OCI-LY1 (cell line): ENCODE results near the gene TBXAS1.

Experiments used
- H2AFZ ChIP-seq: fragments of 200-600 bp; sonication (generic), shearing (Covaris generic); 2 replicates; pipeline ENCODE4 v1.6.0; 2014; ENCODE audit warnings: antibody characterized with exemption, mild to moderate bottlenecking, low read length
- H3F3A ChIP-seq: fragments of 200-600 bp; sonication (generic), shearing (Covaris generic); 2 replicates; pipeline ENCODE4 v1.6.0; 2014; ENCODE audit warnings: mild to moderate bottlenecking, antibody characterized with exemption, low read length, moderate library complexity; ENCODE audit not compliant: insufficient read depth
- H3K27ac ChIP-seq: fragments of 200-600 bp; sonication (generic); 2 replicates; pipeline ENCODE4 v1.5.1; 2014; ENCODE audit warnings: low read length, mixed run types, mild to moderate bottlenecking, low read depth; ENCODE audit not compliant: poor library complexity, severe bottlenecking
- H3K27me3 ChIP-seq: fragments of 200-600 bp; sonication (generic); 2 replicates; pipeline ENCODE4 v1.6.0; 2014; ENCODE audit warnings: antibody characterized with exemption, mild to moderate bottlenecking, low read length, moderate library complexity; ENCODE audit not compliant: insufficient read depth
- H3K36me3 ChIP-seq: fragments of 200-600 bp; sonication (generic); 2 replicates; pipeline ENCODE4 v1.6.1; 2014; ENCODE audit warnings: mild to moderate bottlenecking, antibody characterized with exemption, low read length, moderate library complexity, mixed read lengths; ENCODE audit not compliant: insufficient read depth
- H3K4me1 ChIP-seq: fragments of 200-600 bp; sonication (generic); 2 replicates; pipeline ENCODE4 v1.5.1; 2014; ENCODE audit warnings: mild to moderate bottlenecking, low read length, moderate library complexity; ENCODE audit not compliant: insufficient read depth, severe bottlenecking
- H3K4me2 ChIP-seq: fragments of 200-600 bp; sonication (generic), shearing (Covaris generic); 2 replicates; pipeline ENCODE4 v1.6.1; 2014; ENCODE audit warnings: low read length
- H3K4me3 ChIP-seq: fragments of 200-600 bp; sonication (generic); 2 replicates; pipeline ENCODE4 v1.5.1; 2014; ENCODE audit warnings: low read length, low read depth, mild to moderate bottlenecking, mixed read lengths; ENCODE audit not compliant: poor library complexity, severe bottlenecking
- H3K79me2 ChIP-seq: fragments of 200-600 bp; shearing (Covaris generic); 2 replicates; pipeline ENCODE4 v1.6.1; 2016; ENCODE audit warnings: mixed run types, low read length, mixed read lengths; ENCODE audit not compliant: insufficient read depth
- H3K9ac ChIP-seq: fragments of 200-600 bp; sonication (generic), shearing (Covaris generic); 2 replicates; pipeline ENCODE4 v1.6.1; 2014; ENCODE audit warnings: mild to moderate bottlenecking, low read length, mixed read lengths
- H3K9me2 ChIP-seq: fragments of 200-600 bp; sonication (generic), shearing (Covaris generic); 2 replicates; pipeline ENCODE4 v1.6.1; 2014; ENCODE audit warnings: low read depth, mild to moderate bottlenecking, low read length, mixed read lengths
- H3K9me3 ChIP-seq: fragments of 200-600 bp; shearing (Covaris generic); 2 replicates; pipeline ENCODE4 v1.6.1; 2014; ENCODE audit warnings: low read length, mixed read lengths
- H4K20me1 ChIP-seq: fragments of 200-600 bp; sonication (generic), shearing (Covaris generic); 2 replicates; pipeline ENCODE4 v1.6.0; 2016; ENCODE audit warnings: mild to moderate bottlenecking, low read length; ENCODE audit not compliant: insufficient read depth
- EZH2 ChIP-seq: fragments of 200-600 bp; sonication (generic), shearing (Covaris generic); IDR thresholded peaks from 2 replicates; pipeline ENCODE4 v1.8.0; 2017; ENCODE audit warnings: borderline replicate concordance, mixed run types, mild to moderate bottlenecking, antibody characterized with exemption, low read length, moderate library complexity, mixed read lengths
- TF ChIP-seq, protein P1 (sequence below): fragments of 200-600 bp; sonication (generic), shearing (Covaris generic); IDR thresholded peaks from 2 replicates; pipeline ENCODE4 v1.5.1; 2017; ENCODE audit warnings: mild to moderate bottlenecking, antibody characterized with exemption, low read length, moderate library complexity, mixed read lengths

TBXAS1 gene

DNA sequence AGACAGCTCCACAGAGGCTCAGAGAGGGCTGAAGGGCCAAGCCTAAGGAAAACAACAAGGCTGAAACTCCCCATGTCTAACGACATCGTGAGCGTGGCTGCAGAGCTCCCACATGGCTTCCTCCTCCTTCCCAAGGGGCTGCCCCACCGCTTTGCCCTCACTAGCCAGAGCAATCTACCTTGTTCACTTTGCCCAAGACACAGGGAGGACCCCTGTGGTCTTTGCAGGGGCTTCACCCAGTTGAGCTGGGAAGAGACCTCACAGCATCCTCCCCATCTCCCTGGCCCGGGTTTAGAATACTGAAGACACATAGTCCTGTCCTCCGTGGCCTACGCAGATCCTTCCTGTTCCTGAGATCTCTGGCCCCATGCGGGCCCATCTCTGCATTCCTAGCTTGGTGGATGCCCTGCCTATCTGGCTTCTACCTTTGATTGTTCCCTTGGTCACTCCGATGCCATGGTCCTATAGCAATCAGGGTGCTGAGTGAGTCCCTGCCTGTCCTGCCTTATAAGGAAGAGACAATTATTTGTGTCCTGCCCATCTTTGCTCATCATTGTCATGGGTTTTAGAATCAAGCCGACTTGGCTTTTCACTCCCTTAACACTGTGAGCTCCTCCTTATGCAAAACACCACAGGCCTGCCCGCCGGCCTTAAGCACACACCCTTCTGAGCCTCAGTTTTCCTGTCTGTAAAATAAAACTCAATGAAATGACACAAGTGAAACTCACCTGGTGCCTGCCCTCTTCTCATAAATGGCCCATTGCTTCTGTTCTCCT is 160.5 kb downstream of the TBXAS1 start:
- H3K4me2 ChIP-seq, result no peak overlapping the region
- peaks cover 14% of the 10 kb centered on the region; the same call in 1 of the 2 replicates for H3K27me3 ChIP-seq
- H3K4me1 ChIP-seq, result no peaks in the 10 kb centered on the region
- H3K4me3 ChIP-seq, result no peak overlapping the region
- no peak for TF ChIP-seq EZH2
- TF ChIP-seq, protein P1, sequence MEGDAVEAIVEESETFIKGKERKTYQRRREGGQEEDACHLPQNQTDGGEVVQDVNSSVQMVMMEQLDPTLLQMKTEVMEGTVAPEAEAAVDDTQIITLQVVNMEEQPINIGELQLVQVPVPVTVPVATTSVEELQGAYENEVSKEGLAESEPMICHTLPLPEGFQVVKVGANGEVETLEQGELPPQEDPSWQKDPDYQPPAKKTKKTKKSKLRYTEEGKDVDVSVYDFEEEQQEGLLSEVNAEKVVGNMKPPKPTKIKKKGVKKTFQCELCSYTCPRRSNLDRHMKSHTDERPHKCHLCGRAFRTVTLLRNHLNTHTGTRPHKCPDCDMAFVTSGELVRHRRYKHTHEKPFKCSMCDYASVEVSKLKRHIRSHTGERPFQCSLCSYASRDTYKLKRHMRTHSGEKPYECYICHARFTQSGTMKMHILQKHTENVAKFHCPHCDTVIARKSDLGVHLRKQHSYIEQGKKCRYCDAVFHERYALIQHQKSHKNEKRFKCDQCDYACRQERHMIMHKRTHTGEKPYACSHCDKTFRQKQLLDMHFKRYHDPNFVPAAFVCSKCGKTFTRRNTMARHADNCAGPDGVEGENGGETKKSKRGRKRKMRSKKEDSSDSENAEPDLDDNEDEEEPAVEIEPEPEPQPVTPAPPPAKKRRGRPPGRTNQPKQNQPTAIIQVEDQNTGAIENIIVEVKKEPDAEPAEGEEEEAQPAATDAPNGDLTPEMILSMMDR, result no peak
- no peak overlapping the region for H3K9ac ChIP-seq
- H4K20me1 ChIP-seq, result no peaks in the 10 kb centered on the region
- no peak overlapping the region for H3K27ac ChIP-seq
- no peaks in the 10 kb centered on the region for H3K9me2 ChIP-seq
- no peaks in the 10 kb centered on the region for H3F3A ChIP-seq
- no peak overlapping the region for H2AFZ ChIP-seq
- no peaks in the 10 kb centered on the region for H3K9me3 ChIP-seq
- H3K36me3 ChIP-seq, result no peaks in the 10 kb centered on the region
- no peaks in the 10 kb centered on the region for H3K79me2 ChIP-seq

DNA sequence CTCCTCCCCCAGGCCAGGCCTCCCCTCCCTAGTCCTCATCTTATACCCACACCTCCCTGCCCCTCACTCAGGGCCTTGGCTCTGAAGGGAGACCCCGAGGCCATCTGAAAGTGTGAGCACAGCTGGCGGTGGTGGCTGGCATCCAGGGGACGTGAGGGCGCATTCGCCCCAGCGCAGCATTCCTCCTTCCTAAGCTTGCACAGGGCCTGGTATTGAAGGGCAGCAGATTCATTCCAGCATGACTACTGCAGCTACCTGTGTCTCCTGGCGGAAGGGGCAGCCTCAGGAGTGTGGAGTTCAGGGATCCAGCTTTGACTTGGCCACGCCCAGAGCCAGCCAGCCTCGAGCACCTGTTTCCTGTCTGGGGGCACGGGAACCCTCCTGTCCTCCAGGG is 161.1 kb downstream of the TBXAS1 start:
- no peaks in the 10 kb centered on the region for H3K9me2 ChIP-seq
- no peak overlapping the region for H2AFZ ChIP-seq
- no peak for TF ChIP-seq EZH2
- TF ChIP-seq, protein P1, result no peak
- H3K36me3 ChIP-seq, result no peaks in the 10 kb centered on the region
- no peaks in the 10 kb centered on the region for H3K9me3 ChIP-seq
- H3K9ac ChIP-seq, result no peak overlapping the region
- H3K79me2 ChIP-seq, result no peaks in the 10 kb centered on the region
- H3K27ac ChIP-seq, result no peak overlapping the region
- H3K27me3 ChIP-seq, result peaks cover 14% of the 10 kb centered on the region; the same call in 1 of the 2 replicates
- no peaks in the 10 kb centered on the region for H3F3A ChIP-seq
- H3K4me3 ChIP-seq, result no peak overlapping the region
- no peaks in the 10 kb centered on the region for H4K20me1 ChIP-seq
- H3K4me1 ChIP-seq, result no peaks in the 10 kb centered on the region
- H3K4me2 ChIP-seq, result no peak overlapping the region

DNA sequence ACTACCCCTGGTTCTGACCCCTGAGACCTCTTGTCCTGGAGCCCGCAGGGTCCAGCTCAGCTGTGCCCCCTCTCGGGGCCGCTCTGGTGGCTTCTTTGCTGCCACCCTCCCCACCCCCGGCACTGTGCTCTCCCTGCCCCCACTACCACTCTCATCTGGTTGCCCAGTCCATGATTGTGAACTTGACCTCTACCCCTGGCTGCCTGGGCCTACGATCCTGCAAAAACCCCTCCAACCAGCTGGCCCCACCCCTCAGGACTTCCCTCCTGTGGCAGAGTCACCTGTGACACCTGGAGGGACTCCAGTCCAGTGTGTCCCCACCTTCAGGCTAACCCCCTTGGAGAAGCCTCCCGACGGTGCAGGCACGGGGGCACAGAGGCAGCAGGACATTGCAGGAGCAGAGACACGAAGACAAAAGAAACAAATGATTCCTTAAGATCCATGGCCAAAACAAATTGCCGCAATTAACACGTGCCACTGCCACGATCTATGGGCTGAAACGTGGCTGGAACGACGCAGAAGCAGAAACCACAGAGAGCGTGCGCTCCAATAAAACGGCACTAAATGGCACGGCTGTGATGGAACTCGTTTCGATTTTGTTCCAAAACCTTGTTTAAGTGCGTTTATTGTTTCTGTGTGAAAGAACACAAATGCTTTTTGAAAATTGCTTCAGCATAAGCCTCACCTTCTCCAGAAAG is 161.7 kb downstream of the TBXAS1 start:
- Histone ChIP-seq H3K27ac (no peak overlapping the region), H3K4me1 (no peaks in the 10 kb centered on the region), H3K4me3 (no peak overlapping the region), H3K9me3 (no peaks in the 10 kb centered on the region), H3K27me3 (peaks cover 14% of the 10 kb centered on the region; the same call in 1 of the 2 replicates), H3K9me2 (no peaks in the 10 kb centered on the region), H3K79me2 (no peaks in the 10 kb centered on the region), H4K20me1 (no peaks in the 10 kb centered on the region), H3K4me2 (no peak overlapping the region), H3K36me3 (no peaks in the 10 kb centered on the region), H3K9ac (no peak overlapping the region), H2AFZ (no peak overlapping the region), H3F3A (no peaks in the 10 kb centered on the region)
- TF ChIP-seq, protein P1, result no peak
- no peak for TF ChIP-seq EZH2
